B cell (primary cell): Measurements from ENCODE around the gene IFNW1.

Experiments used
- EZH2 ChIP-seq: IDR thresholded peaks from 2 replicates; pipeline ENCODE4 v1.6.1; 2012; ENCODE audit warnings: borderline replicate concordance, low read depth, mild to moderate bottlenecking, moderate library complexity, low read length; ENCODE audit not compliant: insufficient read depth, poor library complexity, severe bottlenecking
- TF ChIP-seq, protein P1 (sequence below): fragments of 200-600 bp; IDR thresholded peaks from one replicate; pipeline ENCODE4 v1.8.0; 2022; ENCODE audit warnings: antibody characterized with exemption, mild to moderate bottlenecking

DNA sequence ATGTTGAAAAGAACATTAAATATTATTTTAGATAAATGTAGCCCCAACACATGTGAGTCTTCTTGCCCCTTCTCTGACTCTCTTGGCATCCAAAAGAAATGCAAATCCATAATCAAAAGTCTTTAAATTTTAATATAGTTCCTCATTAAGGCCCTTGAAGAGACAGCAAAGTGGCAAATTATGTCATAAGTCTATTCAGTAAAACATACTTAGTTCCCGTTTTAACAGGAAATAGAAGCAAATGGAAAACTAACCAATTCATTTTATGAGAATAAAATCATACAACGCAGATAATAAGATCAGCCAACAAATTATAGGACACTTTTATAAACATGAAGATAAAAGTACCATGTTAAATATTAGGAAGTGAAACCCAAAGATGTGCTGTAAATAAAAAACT, 43.8 kb downstream of the IFNW1 start:
- TF ChIP-seq, protein P1, sequence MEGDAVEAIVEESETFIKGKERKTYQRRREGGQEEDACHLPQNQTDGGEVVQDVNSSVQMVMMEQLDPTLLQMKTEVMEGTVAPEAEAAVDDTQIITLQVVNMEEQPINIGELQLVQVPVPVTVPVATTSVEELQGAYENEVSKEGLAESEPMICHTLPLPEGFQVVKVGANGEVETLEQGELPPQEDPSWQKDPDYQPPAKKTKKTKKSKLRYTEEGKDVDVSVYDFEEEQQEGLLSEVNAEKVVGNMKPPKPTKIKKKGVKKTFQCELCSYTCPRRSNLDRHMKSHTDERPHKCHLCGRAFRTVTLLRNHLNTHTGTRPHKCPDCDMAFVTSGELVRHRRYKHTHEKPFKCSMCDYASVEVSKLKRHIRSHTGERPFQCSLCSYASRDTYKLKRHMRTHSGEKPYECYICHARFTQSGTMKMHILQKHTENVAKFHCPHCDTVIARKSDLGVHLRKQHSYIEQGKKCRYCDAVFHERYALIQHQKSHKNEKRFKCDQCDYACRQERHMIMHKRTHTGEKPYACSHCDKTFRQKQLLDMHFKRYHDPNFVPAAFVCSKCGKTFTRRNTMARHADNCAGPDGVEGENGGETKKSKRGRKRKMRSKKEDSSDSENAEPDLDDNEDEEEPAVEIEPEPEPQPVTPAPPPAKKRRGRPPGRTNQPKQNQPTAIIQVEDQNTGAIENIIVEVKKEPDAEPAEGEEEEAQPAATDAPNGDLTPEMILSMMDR: no peak
- no peak for TF ChIP-seq EZH2
